Spleen (tissue), 7 donors: Measurements from ENCODE around the gene MALAT1.
"Not testable (repeated sequence)": the region's sequence is repeated elsewhere in the genome, so short reads cannot be mapped to it uniquely, and the experiment has no call there.

ENCODE experiments used
- CTCF ChIP-seq, 11 experiments: fragments of 200-600 bp in 7 of 11; fragments of 450-650 bp in 4 of 11; sonication (generic) in 4 of 11; IDR thresholded peaks in 8 of 11; conservative IDR thresholded peaks in 3 of 11; 1 replicate in 7 of 11; 2 replicates in 4 of 11; pipeline versions ENCODE4 v1.4.0 to v1.8.0; 2016 to 2021; ENCODE audit warnings: antibody characterized with exemption in 11 of 11, inconsistent platforms in 4 of 11, mild to moderate bottlenecking in 1 of 11
- POLR2A ChIP-seq, 3 donors: fragments of 450-650 bp; IDR thresholded peaks; one replicate each; pipeline ENCODE4 v1.5.1; 2017; ENCODE audit warnings: antibody characterized with exemption in 3 of 3, mild to moderate bottlenecking in 1 of 3
- POLR2AphosphoS5 ChIP-seq, 3 donors: sonication (generic); formaldehyde crosslinking; IDR thresholded peaks; one replicate each; pipeline ENCODE4 v1.5.1; 2017; ENCODE audit warnings: antibody characterized with exemption in 3 of 3
- donor health status: DM: no; HTN: no; CAD: no; lungs with moderate emphysema.
- donor health status: DM: no; HTN: no; CAD: no.
- donor health status: DM: no; HTN: no; CAD: no.

DNA sequence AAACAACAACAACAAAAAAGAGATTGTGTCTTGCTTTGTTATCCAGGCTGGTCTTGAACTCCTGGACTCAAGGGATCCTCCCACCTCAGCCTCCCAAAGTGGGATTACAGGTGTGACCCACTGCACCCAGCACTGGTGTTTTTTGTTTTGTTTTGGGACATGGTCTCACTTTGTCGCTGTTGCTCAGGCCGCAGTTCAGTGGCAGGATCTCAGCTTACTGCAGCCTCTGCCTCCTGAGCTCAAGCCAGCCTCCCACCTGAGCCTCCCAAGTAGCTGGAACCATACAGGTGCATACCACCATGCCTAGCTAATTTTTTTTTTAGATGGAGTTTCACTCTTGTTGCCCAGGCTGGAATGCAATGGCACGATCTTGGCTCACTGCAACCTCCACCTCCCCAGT is 13.5 kb downstream of the MALAT1 start:
- TF ChIP-seq POLR2A (IDR thresholded peaks at IDR 0.05); CTCF (IDR thresholded peaks at IDR 0.05 in 8 of 11, conservative IDR thresholded peaks at IDR 0.05 in 3 of 11); POLR2AphosphoS5 (IDR thresholded peaks at IDR 0.05): not testable (repeated sequence)
